Fibroblast of pulmonary artery (primary cell): Measurements from ENCODE around the gene UFD1.

ENCODE experiments used
- DNase-seq: peaks from one replicate; pipeline ENCODE4 v3.0.0-alpha.2; 2010; ENCODE audit warnings: low read depth
- H3K4me3 ChIP-seq: replicated peaks from 2 replicates; pipeline ENCODE4 v1.5.1; 2011; ENCODE audit warnings: low read depth, mild to moderate bottlenecking, control low read depth, low read length, moderate library complexity
- TF ChIP-seq, protein P1 (sequence below): IDR thresholded peaks from 2 replicates; pipeline ENCODE4 v1.5.1; 2011; ENCODE audit warnings: mild to moderate bottlenecking, control low read depth, low read length, inconsistent platforms; ENCODE audit errors: missing control alignments

Gene UFD1

DNA sequence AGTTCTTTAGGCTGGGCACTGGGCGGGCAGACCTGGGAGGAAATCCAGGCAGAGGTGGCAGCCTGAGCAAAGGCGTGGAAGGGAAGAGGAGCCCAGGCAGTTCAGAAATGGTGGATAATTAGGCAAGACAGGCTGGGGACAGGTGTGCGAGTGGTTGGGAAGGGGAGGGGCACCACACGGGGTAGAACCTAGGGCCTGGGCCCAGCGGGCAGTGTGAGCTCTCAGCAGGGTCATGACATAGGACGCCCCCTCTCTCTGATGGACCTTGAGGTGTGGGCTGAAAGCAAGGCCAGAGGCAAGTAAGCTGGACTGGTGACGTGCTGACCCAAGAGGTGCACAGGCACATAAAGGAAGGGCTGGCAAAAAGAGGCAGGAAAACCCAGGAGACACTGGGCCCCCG lies 6.8 kb downstream of the UFD1 start:
- TF ChIP-seq, protein P1, sequence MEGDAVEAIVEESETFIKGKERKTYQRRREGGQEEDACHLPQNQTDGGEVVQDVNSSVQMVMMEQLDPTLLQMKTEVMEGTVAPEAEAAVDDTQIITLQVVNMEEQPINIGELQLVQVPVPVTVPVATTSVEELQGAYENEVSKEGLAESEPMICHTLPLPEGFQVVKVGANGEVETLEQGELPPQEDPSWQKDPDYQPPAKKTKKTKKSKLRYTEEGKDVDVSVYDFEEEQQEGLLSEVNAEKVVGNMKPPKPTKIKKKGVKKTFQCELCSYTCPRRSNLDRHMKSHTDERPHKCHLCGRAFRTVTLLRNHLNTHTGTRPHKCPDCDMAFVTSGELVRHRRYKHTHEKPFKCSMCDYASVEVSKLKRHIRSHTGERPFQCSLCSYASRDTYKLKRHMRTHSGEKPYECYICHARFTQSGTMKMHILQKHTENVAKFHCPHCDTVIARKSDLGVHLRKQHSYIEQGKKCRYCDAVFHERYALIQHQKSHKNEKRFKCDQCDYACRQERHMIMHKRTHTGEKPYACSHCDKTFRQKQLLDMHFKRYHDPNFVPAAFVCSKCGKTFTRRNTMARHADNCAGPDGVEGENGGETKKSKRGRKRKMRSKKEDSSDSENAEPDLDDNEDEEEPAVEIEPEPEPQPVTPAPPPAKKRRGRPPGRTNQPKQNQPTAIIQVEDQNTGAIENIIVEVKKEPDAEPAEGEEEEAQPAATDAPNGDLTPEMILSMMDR: no peak
- H3K4me3 ChIP-seq: no peak overlapping the region
- DNase-seq: no peak

DNA sequence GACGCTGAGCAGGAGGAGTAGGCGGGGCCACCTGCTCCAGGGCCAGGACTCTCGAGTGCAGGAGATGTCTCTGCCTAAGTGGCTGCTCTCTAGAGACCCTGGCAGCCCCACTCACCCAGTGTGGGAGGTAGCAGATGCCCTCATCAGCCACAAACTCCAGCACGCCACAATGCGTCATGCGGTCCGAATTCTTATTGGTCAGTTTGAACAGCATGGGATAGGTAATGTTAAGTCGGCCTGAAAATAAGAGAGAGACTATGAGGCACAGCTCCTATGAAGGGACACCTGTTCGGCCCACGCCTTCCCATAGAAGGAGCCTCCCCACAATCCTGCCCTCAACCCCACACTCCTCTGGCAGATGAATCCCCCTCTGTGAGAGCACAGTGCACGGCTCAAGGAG lies 7.4 kb downstream of the UFD1 start:
- no peak overlapping the region for H3K4me3 ChIP-seq
- TF ChIP-seq, protein P1: no peak
- DNase-seq: no peak

- DNase-seq: no peak
- TF ChIP-seq, protein P1: no peak
- no peak overlapping the region for H3K4me3 ChIP-seq
Measured at GRCh38 chr22:19470010-19470409, 9.0 kb downstream of the UFD1 start.

DNA sequence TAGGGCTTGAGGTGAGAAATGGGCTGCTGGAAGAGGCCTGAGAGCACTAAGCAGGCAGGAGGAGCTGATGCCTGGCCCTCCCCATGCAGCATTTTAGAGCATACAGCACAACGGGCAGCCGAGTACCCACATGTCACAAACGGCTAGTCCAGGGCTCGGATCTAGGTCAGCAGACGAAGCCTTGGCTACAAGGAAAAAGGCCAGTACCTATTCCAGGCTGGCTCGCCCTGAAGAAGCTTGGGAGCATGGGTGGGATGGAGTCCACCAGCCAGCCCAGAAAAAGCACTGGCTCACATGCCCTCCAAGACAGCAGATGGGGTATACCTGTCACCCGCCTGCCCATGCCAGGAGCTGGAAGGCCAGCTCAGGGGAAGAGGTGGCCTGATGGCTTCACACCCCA lies 9.6 kb downstream of the UFD1 start:
- no peak overlapping the region for H3K4me3 ChIP-seq
- TF ChIP-seq, protein P1: no peak
- DNase-seq: no peak

GRCh38 chr22:19467912-19468311 lies 11.1 kb downstream of the UFD1 start:
- H3K4me3 ChIP-seq: no peak overlapping the region
- no peak for DNase-seq
- TF ChIP-seq, protein P1: no peak

- DNase-seq: no peak
- TF ChIP-seq, protein P1: no peak
- no peak overlapping the region for H3K4me3 ChIP-seq
Measured at GRCh38 chr22:19466848-19467752, 11.9 kb downstream of the UFD1 start.

- no peak for DNase-seq
- TF ChIP-seq, protein P1: no peak
- H3K4me3 ChIP-seq: no peak overlapping the region
Measured at GRCh38 chr22:19466126-19466716, 12.8 kb downstream of the UFD1 start.
